Testis (tissue), 3 donors: ENCODE measurements around the gene SETD1B. TPM values are rescaled to one million over a fixed set of nuclear protein-coding genes. Genes with fewer than 3 reads are reported as not detected.
"Not testable (repeated sequence)": the region's sequence is repeated elsewhere in the genome, so short reads cannot be mapped to it uniquely, and the experiment has no call there.

Experiments used
- DNase-seq: peaks from one replicate; pipeline ENCODE4 v3.0.0-alpha.2; 2019
- H3K27ac ChIP-seq, 2 donors: fragments of 200-600 bp; sonication (generic); one replicate each; pipeline ENCODE4 v1.5.1; 2019
- H3K27me3 ChIP-seq: fragments of 200-600 bp; sonication (generic); one replicate; pipeline ENCODE4 v1.5.1; 2019
- H3K36me3 ChIP-seq: fragments of 200-600 bp; sonication (generic); one replicate; pipeline ENCODE4 v1.5.1; 2017; ENCODE audit warnings: low read depth; ENCODE audit errors: missing control alignments
- H3K4me1 ChIP-seq: fragments of 200-600 bp; sonication (generic); one replicate; pipeline ENCODE4 v1.5.1; 2019
- H3K4me3 ChIP-seq, 2 donors: fragments of 200-600 bp; sonication (generic); one replicate each; pipeline ENCODE4 v1.5.1; 2017 to 2019
- H3K9me3 ChIP-seq: fragments of 200-600 bp; sonication (generic); one replicate; pipeline ENCODE4 v1.5.1; 2017
- CTCF ChIP-seq, 3 experiments: fragments of 450-650 bp in 2 of 3; fragments of 200-600 bp in 1 of 3; sonication (generic) in 1 of 3; IDR thresholded peaks; one replicate each; pipeline ENCODE4 v1.5.1; 2016 to 2019; ENCODE audit warnings: antibody characterized with exemption in 3 of 3, mild to moderate bottlenecking in 2 of 3, moderate library complexity in 1 of 3
- POLR2A ChIP-seq: fragments of 450-650 bp; IDR thresholded peaks from one replicate; pipeline ENCODE4 v1.6.1; 2017; ENCODE audit warnings: antibody characterized with exemption, mild to moderate bottlenecking, moderate library complexity
- WGBS, 2 donors: methylation state at CpG; one replicate each; pipeline ENCODE4 v1.1.5; 2018; 5-methylcytosine and 5-hydroxymethylcytosine counted together
- intact Hi-C: fragments of 100-400 bp; cut with DNase I; formaldehyde crosslinking; loops from one replicate; pipeline ENCODE4 v1.15.1; 2023; ENCODE audit warnings: low total_unique reads
- polyA plus RNA-seq: library from polyadenylated mRNA; stranded (reverse); fragments of 350-450 nt; fragmentation: Illumina TruSeq; extraction: RNeasy Lipid Tissue Mini Kit (QIAGEN cat#74804); gene quantifications from one replicate; pipeline ENCODE4 v1.2.3, GENCODE V29; 2014; ENCODE audit warnings: low read depth, low replicate concordance; ENCODE audit not compliant: insufficient read depth
- small RNA-seq, 2 donors: library from RNA; depleted of rRNA; stranded (forward); fragments of <200 nt; gene quantifications; one replicate each; pipeline ENCODE3, GENCODE V24; 2016
- total RNA-seq, 2 donors: library from RNA; depleted of rRNA; stranded (reverse); fragments of >200 nt; gene quantifications; one replicate each; pipeline ENCODE4 v1.2.3, GENCODE V29; 2016

Gene SETD1B
- total and polyA plus RNA-seq, 3 donors from 2014 or later, result 18.9 to 23.3 (median 23.1) TPM

DNA sequence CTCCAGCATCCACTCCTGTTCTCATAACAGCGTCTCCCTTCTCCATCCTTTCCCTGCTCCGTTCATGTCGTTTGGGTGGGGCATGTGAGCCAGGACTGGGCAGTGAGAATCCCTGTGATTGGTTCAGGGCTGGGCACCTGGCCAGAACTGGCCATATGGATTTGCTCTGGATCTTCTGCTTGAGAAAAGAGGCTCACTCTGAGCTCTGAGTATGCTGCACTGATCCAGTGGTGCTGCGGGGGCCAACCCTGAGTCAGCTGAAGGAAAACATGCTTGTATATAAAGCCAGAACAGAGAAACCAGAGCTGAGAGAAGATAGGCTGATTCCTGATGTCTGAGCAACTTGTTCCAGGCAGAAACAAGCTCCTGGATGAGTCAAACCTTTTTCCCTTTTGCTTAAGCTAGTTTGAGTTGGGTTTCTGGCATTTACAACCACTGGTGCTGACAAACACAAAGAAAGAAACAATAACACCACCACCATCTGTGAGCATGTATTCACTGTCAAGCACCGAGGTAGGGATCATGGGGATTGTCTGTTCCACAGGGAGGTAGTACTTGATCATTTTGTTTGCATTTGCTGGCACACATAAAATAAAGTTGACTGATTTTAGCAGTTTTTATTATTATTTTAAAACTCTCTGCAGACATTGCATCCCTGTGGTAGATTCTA is 68.9 kb downstream of the SETD1B start:
- DNase-seq, result no peak
- TF ChIP-seq CTCF (IDR thresholded peaks at IDR 0.05), result no peak
- no peak for TF ChIP-seq POLR2A
- intact Hi-C loops, result no loop called here

GRCh38 chr12:121873216-121873569 is 69.4 kb downstream of the SETD1B start:
- H3K27me3 ChIP-seq, result no peaks in the 10 kb centered on the region
- H3K27ac ChIP-seq, result no peak overlapping the region
- no peak for TF ChIP-seq CTCF (IDR thresholded peaks at IDR 0.05)
- no peak for TF ChIP-seq POLR2A
- 92 to 97% methylated on average over 5 to 6 of the region's 6 CpGs for WGBS, 2 donors
- H3K9me3 ChIP-seq, result no peaks in the 10 kb centered on the region
- H3K4me3 ChIP-seq, result no peak overlapping the region
- no peaks in the 10 kb centered on the region for H3K4me1 ChIP-seq
- intact Hi-C loops, result no loop called here
- H3K36me3 ChIP-seq, result no peaks in the 10 kb centered on the region
- DNase-seq, result no peak

More for the DNA sequence above, 68.9 kb downstream of the SETD1B start:
- Histone ChIP-seq H3K36me3 (no peaks in the 10 kb centered on the region), H3K9me3 (no peaks in the 10 kb centered on the region), H3K4me1 (no peaks in the 10 kb centered on the region), H3K27me3 (no peaks in the 10 kb centered on the region), H3K4me3 (no peak overlapping the region), H3K27ac (no peak overlapping the region)
- 47 to 50% methylated on average over 5 of the region's 5 CpGs for WGBS, 2 donors

DNA sequence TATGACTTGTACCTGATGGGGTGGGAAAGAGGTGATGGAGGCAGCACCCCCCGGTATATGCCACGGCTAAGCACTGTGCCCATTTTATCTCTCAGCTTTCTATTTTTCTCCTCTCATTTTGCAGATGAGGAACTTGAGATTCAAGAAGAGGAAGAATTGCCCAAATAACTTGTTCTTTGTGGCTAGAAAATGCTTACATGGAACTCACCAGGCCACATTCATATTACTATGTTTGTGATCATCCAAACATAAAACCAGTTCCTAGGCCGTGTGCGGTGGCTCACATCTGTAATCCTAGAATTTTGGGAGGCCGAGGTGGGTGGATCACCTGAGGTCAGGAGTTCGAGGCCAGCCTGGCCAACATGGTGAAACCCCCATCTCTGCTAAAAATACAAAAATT is 70.3 kb downstream of the SETD1B start:
- Histone ChIP-seq H3K27ac (no peak overlapping the region), H3K9me3 (no peaks in the 10 kb centered on the region), H3K4me3 (no peak overlapping the region), H3K36me3 (no peaks in the 10 kb centered on the region), H3K27me3 (no peaks in the 10 kb centered on the region), H3K4me1 (no peaks in the 10 kb centered on the region)
- intact Hi-C loops, result no loop called here
- no peak for TF ChIP-seq CTCF (IDR thresholded peaks at IDR 0.05)
- TF ChIP-seq POLR2A, result no peak
- DNase-seq, result no peak
- WGBS, 2 donors, result 87 to 91% methylated on average over 6 of the region's 6 CpGs

DNA sequence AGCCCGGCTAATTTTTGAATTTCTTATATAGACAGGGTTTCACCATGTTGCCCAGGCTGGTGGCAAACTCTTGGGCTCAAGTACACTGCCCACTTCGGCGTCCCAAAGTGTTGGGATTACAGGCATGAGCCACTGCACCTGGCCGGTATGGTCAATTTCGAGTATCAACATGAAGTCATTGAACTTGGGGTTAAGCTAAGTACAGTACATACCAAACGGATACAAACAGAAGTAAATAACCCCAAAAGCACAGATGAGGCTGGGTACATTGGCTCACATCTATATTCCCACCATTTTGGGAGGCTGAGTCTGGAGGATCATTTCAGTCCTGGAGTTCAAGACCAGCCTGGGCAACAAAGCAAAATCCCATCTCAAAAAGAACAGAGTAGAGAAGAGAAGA is 71.8 kb downstream of the SETD1B start:
- TF ChIP-seq CTCF (IDR thresholded peaks at IDR 0.05) (no peak), POLR2A (no peak)
- Histone ChIP-seq H3K36me3 (no peaks in the 10 kb centered on the region), H3K27ac (no peak overlapping the region), H3K9me3 (no peaks in the 10 kb centered on the region), H3K4me1 (no peaks in the 10 kb centered on the region), H3K27me3 (no peaks in the 10 kb centered on the region), H3K4me3 (no peak overlapping the region)
- intact Hi-C loops, result no loop called here
- no peak for DNase-seq
- 89 to 91% methylated on average over 6 of the region's 6 CpGs for WGBS, 2 donors

DNA sequence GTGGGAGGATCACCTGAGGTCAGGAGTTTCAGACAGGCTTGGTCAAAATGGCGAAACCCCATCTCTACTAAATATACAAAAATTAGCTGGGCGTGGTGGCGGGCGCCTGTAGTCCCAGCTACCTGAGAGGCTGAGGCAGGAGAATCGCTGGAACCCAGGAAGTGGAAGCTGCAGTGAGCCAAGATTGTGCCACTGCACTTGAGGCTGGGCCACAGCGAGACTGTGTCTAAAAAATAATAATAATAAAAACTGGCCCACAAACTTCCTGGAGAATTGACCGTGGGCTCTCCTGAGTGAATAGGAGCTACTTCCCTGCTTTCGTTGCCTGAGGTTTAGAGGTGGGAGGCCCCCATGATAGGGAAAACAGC is 72.3 kb downstream of the SETD1B start:
- H3K27me3 ChIP-seq, DNase-seq, intact Hi-C loops, H3K4me1 ChIP-seq, H3K36me3 ChIP-seq, H3K4me3 ChIP-seq, H3K27ac ChIP-seq, H3K9me3 ChIP-seq: not testable (repeated sequence)
- WGBS, 2 donors, result 92 to 93% methylated on average over 8 of the region's 8 CpGs

Small RNA genes lying within 50 kb of the gene (small RNA-seq; reads per million reads assigned to genes)
- gene AC069503.3, result 0 reads per million in 2 donors

Other genes with a start within 250 kb of the SETD1B start
- gene KDM2B, start 223.0 kb upstream of the SETD1B start, total RNA-seq, result 10 to 100 TPM; 54.9 to 59.8 TPM
- 30.4 TPM for gene KDM2B, start 223.0 kb upstream of the SETD1B start, polyA plus RNA-seq
- 10 to 100 TPM; 46.8 to 70.7 TPM for gene ORAI1, start 177.5 kb upstream of the SETD1B start, total RNA-seq
- gene ORAI1, start 177.5 kb upstream of the SETD1B start, polyA plus RNA-seq, result 30.3 TPM
- gene MORN3, start 134.4 kb upstream of the SETD1B start, total RNA-seq, result 10 to 100 TPM in 1 of 2 donors, 1 to 10 TPM in 1; 8.3 to 46.1 TPM
- gene MORN3, start 134.4 kb upstream of the SETD1B start, polyA plus RNA-seq, result 85.9 TPM
- gene TMEM120B, start 91.3 kb upstream of the SETD1B start, total RNA-seq, result 10 to 100 TPM; 16.9 to 17.2 TPM
- gene TMEM120B, start 91.3 kb upstream of the SETD1B start, polyA plus RNA-seq, result 4.9 TPM
- gene RHOF, start 10.3 kb upstream of the SETD1B start, total RNA-seq, result 10 to 100 TPM; 18.0 to 20.5 TPM
- gene RHOF, start 10.3 kb upstream of the SETD1B start, polyA plus RNA-seq, result 16.9 TPM
- gene HPD, start 54.9 kb downstream of the SETD1B start, total RNA-seq, result 10 to 100 TPM in 1 of 2 donors, 1 to 10 TPM in 1; 5.9 to 10.6 TPM
- 11.6 TPM for gene HPD, start 54.9 kb downstream of the SETD1B start, polyA plus RNA-seq
- gene PSMD9, start 84.8 kb downstream of the SETD1B start, total RNA-seq, result 10 to 100 TPM; 51.3 to 80.9 TPM
- gene PSMD9, start 84.8 kb downstream of the SETD1B start, polyA plus RNA-seq, result 60.7 TPM
- gene CFAP251, start 114.6 kb downstream of the SETD1B start, total RNA-seq, result 10 to 100 TPM; 29.0 to 41.5 TPM
- gene CFAP251, start 114.6 kb downstream of the SETD1B start, polyA plus RNA-seq, result 56.1 TPM
- 10 to 100 TPM; 10.2 to 11.1 TPM for gene BCL7A, start 217.9 kb downstream of the SETD1B start, total RNA-seq
- gene BCL7A, start 217.9 kb downstream of the SETD1B start, polyA plus RNA-seq, result 5.9 TPM